Left ventricle myocardium superior (tissue), 1 donor: ENCODE measurements around the gene FGGY. TPM values are rescaled to one million over a fixed set of nuclear protein-coding genes. Genes with fewer than 3 reads are reported as not detected.

ENCODE experiments used
- ATAC-seq: fragments of 200-7000 bp; cut with Tn5 transposase; one replicate; pipeline ENCODE4 v1.9.1; 2020; ENCODE audit warnings: mild to moderate bottlenecking, moderate library complexity
- DNase-seq: peaks from one replicate; pipeline ENCODE4 v3.0.0-alpha.2; 2020
- intact Hi-C: fragments of 100-400 bp; cut with micrococcal nuclease; formaldehyde crosslinking; loops from one replicate; pipeline ENCODE4 v1.11.0; 2022
- total RNA-seq: library from RNA; stranded (reverse); fragmentation: NEBNext Ultra II Directional; extraction: Animal tissue kit (Norgen Biotek cat#: 25700); gene quantifications from one replicate; pipeline ENCODE4 v1.2.1, GENCODE V29; 2021
- donor health status: DM: no; HTN: yes; CAD: no; lungs with severe emphysema.

FGGY gene
- total RNA-seq, 1 donor from 2014 or later, result 29.7 TPM

DNA sequence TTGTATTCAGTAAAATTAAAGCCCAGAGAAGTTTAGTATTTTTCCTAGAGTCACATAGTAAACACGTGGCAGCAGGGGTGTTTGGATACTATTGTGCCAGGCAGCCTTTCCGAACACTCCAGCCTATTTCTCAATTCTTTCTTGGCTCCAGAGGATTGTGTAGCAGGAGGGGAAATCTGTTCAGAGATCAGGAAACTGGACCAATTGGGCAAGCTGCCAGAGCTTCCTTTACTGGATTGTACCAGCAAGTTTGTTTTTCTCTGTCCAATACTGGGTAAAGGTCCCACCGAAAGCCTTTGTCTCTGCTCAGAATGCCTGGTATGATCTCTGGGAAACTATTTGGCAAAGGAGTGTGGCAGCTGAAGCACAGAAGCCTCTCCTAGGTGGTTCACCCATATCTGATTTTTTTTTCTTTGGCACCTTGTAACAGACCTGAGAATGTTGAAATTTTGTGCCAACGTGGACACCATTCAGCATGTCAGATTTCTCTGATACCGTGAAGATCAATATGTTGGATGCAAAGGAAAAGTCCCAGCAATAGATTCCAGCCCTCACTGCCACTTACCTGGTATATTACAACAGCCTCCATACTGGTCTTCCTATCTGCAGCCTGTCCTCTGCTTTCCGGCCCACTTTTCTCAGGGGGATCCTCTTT lies 126.2 kb downstream of the FGGY start:
- ATAC-seq, result peak; percentile 73
- intact Hi-C loops, result no loop called here

DNA sequence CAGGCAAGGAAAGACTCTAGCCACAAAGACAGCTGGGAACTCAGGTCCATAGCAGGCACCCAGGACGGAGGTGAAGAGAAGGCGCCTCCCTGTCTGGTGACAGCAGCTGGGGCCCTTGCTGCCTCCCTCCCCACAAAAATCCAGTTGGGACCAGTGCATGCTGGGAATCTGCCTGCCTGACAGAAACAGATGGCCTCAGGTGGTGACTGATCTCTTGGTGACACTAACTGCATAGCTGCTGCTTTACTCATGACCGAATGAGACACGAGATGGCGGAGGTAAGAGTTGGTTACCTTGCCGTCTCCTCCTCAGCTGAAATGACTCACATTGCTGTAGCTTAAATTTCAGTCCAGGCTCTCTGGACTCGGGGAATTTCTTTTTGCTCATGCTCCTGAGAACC lies 130.3 kb downstream of the FGGY start:
- ATAC-seq, result peak; percentile 71
- intact Hi-C loops, result no loop called here
- DNase-seq, result no peak

More for the DNA sequence above, 126.2 kb downstream of the FGGY start:
- peak; percentile 58 for DNase-seq

DNA sequence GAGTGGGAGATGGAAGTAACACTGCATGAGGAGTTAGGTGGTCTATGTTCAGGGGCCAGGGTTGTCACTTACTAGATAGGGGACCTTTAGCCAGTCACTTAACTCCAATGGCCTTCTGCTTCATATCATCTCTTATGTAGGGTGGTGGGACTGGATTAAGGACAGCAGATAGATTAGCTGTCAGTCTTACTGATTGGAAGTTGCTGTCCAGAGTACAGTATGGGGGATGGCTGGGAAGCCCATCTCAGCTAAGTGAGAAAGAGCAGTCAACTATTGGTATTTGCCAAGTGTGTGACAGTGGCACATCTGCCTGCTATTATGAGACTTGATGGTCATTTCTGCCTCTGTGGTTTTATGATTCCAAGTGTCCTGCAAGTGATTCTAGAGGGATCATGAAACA lies 130.9 kb downstream of the FGGY start:
- DNase-seq, result no peak

GRCh38 chr1:59428828-59429227 lies 131.9 kb downstream of the FGGY start:
- ATAC-seq (no peak), DNase-seq (no peak)
- intact Hi-C loops, result no loop called here

More for the DNA sequence above, 130.9 kb downstream of the FGGY start:
- intact Hi-C loops, result no loop called here
- ATAC-seq, result no peak

DNA sequence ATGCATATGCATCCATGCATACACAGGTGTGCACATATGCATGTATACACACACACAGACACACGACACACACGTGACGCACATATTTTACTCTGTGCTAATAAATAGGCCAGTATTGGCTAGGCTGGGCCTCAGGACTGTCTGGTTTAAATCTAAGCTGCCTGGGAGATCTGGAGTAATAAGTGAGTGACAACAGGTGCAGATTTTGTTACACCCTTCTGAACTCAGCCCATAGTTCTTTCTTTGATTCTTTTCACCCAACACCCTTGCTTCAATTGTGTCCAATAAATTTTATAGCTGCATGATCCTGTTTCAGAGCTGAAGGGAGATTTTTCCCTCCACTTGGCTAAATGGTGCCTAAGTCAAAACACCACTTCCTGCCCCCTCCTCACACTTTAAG lies 132.8 kb downstream of the FGGY start:
- DNase-seq, result no peak
- intact Hi-C loops, result no loop called here
- ATAC-seq, result no peak

- intact Hi-C loops, result no loop called here
- DNase-seq (no peak), ATAC-seq (no peak)
These were observed 134.8 kb downstream of the FGGY start for GRCh38 chr1:59431566-59432294.

DNA sequence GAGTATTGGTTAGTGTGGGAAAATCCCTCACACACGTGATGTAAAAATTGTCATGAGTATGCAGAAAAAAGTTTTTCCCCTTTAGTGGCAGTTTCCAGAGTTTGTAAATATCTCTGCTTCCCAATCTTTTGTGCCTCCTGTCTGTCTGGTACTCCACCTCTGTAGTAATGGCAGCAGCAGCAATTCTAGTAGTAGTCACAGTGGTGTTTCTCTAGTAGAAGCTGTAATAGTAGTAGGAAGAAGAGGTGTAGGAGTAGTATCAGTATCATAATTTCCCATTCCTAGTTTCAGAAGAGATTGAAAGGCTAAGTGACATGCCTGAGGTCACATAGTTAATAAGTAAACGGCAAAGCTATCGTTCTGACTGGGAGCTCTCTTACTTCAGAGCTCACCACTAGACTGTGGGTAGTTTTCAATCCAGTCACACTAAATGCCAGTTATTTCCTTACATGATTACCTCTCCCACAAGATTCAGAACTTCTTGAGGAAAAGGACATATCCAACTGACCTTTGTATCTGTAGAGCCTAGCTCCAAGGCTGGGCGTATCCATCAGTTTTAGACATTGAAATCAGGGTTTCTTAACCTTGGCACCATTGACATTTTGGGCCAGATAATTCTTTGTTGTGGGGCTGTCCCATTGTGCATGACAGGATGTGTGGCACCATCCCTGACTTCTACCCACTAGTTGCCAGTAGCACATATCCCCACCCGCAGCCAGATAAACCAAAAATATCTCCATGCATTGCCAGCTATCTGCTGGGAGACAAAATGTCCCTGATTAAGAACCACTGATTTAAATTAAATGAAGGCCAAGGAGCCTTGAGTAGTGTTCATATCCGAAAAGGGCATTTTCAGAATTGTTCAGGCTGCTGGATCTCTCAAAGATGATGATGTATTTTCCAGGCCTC lies 135.9 kb downstream of the FGGY start:
- intact Hi-C loops, result no loop called here
- DNase-seq, result no peak
- peak; percentile 11 for ATAC-seq

GRCh38 chr1:59433440-59433813 lies 136.5 kb downstream of the FGGY start:
- intact Hi-C loops, result no loop called here
- peak; percentile 51 for ATAC-seq
- DNase-seq, result no peak

DNA sequence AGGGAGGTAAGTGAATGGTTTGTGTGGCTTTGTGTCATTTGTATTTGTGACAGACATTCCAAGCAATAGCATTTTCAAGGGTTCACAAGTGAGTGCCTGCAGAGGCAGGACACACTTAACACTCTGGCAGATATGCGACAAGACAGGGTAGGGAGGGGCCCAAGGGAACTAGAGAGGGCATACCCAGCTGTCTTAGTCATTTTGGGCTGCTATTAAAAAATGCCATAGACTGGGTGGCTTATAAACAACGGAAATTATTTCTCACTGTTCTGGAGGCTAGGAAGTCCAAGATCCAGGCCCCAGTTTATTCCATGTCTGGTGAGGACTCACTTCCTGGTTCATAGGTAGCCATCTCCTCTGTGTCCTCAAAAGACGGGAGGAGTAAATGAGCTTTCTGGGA lies 137.4 kb downstream of the FGGY start:
- ATAC-seq (peak; percentile 62), DNase-seq (no peak)
- intact Hi-C loops, result no loop called here

- DNase-seq (no peak), ATAC-seq (no peak)
- intact Hi-C loops, result no loop called here
These were observed 139.7 kb downstream of the FGGY start for GRCh38 chr1:59436637-59437036.

DNA sequence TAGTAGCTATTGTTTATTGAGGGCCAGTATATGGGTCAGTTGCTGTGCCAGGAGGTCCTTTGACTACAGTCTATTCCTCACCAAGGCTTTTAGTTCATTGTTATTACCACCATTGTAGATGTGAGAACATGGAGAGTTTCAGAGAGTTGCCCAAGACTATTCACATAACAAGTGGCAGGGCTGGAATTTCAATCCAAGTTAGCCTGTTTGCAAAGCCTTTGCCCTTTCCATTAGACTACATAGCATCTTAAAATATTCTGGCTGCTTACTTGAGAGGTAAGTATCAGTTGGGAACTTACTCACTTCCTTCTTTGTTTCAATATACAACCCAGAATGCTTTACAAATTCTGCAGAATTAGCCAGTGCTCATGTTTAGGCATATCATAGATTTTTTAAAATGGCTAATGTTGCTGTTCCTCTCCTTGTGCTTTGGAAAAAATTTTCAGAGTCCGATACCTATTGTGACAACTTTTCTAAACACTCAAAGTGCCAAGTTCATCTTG lies 141.2 kb downstream of the FGGY start:
- ATAC-seq, result no peak
- intact Hi-C loops, result no loop called here
- DNase-seq, result no peak

DNA sequence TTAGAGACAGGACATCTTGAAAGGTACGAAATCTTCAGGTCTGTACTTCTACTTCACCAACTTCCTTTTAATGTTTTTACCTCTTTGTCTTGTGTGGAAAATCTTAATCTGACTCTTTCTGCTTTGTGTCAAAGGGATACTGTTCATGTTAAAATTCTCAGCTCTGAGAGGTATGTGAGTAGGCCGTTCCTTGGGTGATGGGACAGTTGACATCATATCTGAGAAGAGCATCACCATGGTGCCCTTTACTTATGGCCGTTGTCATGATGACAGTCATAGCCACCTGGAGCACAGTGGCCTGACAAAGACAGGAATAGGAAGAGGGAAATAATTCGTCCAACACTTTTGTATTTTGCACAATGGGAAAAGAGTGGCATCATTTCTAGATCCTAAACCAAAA lies 145.6 kb downstream of the FGGY start:
- intact Hi-C loops, result no loop called here

DNA sequence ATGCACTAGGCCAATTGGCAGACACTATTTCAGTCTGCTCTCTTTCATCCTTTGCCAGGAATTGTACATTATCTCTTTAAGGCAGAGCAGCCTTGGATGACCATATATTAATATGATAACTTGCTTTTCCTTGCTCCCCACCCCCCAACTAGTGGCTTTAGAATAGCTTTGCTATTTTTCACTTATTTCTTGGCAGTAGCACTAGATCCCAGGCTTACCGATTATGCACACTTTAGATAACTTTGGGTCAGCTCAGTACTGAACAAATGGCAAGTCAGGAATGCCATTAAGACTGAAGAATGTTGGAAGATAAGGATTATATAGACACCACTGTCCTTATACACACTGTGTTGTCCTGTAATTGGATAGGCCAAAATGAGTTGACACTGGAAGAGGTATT lies 146.4 kb downstream of the FGGY start:
- intact Hi-C loops, result no loop called here
- ATAC-seq (no peak), DNase-seq (no peak)

More for the DNA sequence above, 145.6 kb downstream of the FGGY start:
- ATAC-seq (no peak), DNase-seq (no peak)

GRCh38 chr1:59444520-59444919 lies 147.6 kb downstream of the FGGY start:
- ATAC-seq (no peak), DNase-seq (no peak)
- intact Hi-C loops, result no loop called here

DNA sequence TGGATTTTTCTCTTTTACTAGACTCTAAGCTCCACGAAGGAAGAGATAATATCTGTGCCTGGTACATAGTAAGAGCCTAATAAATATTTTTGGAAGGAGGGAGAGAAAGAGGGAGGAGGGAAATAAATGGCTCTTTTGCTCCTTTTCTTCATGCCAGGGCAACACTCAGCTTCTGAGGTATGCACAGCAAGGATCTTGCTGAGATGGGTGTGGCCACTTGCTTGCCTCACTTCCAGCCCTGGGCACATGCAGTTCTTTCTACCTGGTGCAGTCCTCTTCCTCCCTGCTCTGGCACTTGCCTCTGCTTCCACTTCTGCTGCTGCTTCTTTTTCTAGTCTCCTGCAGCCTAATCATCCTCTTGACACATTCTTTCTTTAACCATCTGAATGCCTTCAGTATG lies 148.1 kb downstream of the FGGY start:
- intact Hi-C loops, result no loop called here
- no peak for DNase-seq
- ATAC-seq, result peak; percentile 59

GRCh38 chr1:59446257-59446901 lies 149.5 kb downstream of the FGGY start:
- no peak for DNase-seq
- intact Hi-C loops, result no loop called here
- ATAC-seq, result peak; percentile 85

- ATAC-seq (no peak), DNase-seq (no peak)
- intact Hi-C loops, result no loop called here
These were observed 155.1 kb downstream of the FGGY start for GRCh38 chr1:59452026-59452425.

GRCh38 chr1:59452559-59452958 lies 155.7 kb downstream of the FGGY start:
- ATAC-seq (no peak), DNase-seq (no peak)
- intact Hi-C loops, result no loop called here

GRCh38 chr1:59453297-59453968 lies 156.5 kb downstream of the FGGY start:
- ATAC-seq, result no peak
- intact Hi-C loops, result no loop called here
- DNase-seq, result no peak
